ENCODE results near the gene DIP2B.

DIP2B gene

GRCh38 chr12:50579757-50580267 is 75.0 kb downstream of the DIP2B start:
- DNase-seq = no peak

DNA sequence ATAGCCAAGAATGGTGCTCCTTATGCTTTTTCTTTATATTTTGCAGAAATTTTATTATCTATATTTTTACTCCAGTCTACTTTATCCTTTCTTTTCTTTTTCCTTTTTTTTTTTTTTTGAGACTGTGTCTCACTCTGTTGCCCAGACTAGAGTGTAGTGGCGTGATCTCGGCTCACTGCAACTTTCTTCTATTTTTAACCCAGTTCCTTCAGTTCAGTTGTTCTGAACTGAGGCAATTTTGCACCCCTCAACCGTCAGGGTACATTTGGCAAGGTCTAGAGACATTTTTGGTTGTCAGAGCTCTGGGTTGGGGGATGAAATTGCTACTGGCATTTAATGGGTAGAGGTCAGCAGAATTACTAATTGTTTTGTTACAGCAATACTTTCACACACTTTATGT is 75.7 kb downstream of the DIP2B start:
- no peak for DNase-seq

- no peak for DNase-seq
Measured at GRCh38 chr12:50581226-50582184, 76.7 kb downstream of the DIP2B start.

DNA sequence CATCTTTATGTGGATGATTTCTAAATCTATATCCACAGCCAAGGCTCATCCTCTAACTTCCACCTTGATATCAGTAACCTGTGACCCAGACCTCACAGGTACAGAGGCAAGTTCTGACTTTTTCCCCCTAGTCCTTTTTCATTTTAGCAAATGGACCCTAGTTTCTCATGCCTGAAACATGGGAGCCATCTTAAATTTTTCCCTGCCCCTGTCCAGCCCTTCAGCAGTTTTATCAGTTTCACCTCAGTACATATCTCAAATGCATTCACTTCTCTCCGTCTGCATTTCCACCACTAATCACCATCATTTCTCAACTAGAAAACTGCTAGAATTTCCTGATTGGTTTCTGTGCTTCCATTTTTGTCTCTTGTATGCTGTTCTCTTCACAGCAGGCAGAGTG is 79.3 kb downstream of the DIP2B start:
- DNase-seq = no peak

DNA sequence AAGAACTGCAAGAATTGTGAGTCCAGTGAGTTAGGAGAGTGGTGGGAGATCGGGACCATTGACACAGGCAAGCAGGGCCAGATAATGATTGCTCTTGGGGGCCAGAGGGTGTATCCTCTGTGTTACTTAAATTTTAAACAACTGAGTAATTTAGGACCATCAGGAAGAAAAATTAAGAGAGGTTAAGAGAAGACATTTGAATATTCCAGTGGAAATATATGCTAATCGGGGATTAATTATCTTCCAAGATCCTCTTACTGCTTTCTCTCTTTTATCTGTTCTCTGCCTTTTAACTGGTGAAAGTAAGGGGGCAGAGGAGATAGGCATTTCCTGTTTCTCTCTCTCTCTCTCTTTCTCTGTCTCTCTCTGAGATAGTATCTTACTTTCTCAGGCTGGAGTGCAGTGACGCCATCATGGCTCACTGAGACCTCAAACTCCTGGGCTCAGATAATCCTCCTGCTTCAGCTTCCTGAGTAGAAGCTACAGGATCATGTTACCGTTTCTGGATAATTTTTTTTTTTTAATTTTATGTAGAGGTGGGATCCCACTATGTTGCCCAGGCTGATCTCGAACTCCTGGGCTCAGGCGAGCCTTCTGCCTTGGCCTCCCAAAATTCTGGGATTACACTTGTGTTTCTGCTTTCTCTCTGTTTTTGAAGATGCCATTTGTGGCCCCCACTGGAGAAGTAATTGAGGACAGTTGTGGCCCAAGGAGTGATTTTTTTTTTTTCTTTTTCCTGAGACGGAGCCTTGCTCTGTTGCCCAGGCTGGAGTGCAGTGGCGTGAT is 85.1 kb downstream of the DIP2B start:
- DNase-seq = no peak

GRCh38 chr12:50590869-50591268 is 86.1 kb downstream of the DIP2B start:
- no peak for DNase-seq

DNA sequence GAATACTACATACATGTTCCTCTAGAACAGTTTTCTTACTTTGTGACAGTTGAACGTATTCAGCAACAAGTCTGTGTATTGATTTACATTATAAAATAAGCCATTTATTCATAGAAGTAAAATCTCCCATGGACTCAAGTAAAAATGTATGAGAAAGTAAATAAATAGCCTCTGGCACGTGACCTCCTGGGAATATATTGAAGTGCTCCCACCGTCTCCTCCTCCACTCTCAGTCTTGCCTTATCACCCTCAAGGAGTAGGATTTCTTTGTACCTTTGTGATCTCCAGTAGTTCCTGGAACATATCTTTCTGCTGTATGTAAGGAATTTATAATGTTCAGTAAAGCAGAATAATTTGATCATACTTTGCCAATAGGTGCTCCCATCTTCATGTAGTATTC is 90.9 kb downstream of the DIP2B start:
- no peak for DNase-seq

DNA sequence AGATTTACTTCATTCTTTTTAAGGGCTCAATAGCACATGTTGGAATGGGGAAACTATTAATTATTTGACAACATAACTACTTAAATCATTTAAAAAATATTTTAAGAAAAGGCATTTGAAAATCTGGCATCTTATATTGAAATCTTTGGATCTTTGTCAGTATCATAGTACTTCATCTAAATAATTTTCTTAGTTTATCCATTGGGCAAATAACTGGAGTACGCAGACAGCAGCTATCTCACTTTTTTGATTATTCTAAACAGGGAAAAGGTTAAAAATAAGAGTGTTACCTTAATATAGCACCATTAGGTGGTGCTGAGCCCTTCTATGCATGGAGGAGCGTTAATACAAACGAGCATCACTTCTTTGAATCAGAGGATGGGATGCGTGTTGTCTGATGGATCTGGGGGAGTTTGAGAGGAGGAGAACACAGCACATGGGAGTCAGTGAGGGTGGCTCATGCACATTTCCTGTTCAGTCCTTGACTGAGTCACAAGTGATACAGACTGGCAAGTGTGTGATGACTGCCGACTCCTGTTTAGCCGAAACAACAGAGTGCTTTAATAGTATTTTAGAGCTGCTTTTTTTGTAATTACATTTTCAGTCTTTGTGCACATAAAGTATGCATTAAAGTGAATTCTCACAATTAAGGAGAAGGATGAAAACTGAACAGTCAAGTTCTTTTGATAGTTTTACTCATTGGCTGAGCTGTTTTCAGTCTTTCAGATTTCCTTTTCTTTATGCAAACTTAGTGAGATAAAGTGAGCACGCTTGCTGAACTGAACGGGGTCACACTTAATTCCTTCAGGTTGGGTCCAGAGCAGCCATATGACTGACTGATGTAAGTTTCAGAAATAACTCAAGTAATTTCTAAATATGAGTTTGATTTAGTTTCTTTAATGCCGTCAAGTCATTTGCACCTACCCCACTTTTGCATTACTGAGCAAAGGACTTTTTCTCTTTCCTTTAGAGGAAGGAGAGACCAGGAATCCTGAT is 92.7 kb downstream of the DIP2B start:
- no peak for DNase-seq

DNA sequence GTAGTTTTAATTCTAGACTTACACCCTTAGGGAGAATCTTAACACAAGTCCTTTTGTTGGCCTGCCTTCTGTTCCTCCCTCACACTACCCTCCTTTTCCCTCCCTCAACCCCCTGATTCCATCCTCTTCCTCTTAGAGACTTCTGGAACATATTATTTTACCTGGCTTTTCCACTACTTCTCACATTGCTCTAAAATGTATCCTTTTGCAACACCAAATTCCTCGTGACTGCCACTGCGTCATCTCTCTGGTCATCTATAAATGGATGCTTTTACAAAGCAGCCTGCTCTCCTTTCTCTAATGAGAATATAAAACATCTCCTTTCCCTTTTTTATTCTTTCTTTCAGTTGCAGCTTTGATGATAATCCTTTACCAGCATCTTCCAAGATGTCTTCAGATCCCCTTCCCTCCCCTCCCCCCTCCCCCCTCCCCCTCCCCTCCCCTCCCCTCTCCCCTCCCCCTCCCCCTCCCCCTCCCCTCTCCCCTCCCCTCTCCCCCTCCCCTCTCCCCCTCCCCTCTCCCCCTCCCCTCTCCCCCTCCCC is 93.6 kb downstream of the DIP2B start:
- DNase-seq = no peak

DNA sequence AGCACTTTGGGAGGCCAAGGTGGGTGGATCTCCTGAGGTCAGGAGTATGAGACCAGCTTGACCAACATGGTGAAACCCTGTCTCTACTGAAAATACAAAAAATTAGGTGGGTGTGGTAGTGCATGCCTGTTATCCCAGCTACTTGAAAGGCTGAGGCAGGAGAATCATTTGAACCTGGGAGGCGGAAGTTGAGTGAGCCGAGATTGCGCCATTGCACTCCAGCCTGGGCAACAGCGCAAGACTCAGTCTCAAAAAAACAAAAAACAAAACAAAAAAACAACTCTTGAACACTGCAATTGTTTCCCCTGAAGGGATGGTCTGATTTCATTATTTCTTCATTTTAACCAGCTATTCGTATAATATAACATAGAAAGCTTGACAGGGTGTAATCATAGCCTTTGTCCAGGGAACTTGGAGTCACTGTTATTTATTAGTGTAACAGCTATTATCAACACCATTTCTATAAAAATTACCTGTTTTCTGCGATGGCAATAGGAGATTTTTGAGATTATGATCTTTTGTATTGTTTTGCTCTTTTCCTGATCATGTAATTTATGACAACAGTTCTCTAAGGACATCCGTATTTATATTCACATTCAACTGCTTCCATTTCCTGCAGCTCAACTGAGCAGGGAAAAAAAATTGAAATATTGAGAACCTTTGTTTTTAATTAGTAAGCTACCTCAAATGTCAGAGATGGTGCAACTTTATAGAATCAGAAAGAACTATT is 94.7 kb downstream of the DIP2B start:
- no peak for DNase-seq

- DNase-seq = no peak
Measured at GRCh38 chr12:50600364-50600763, 95.6 kb downstream of the DIP2B start.

GRCh38 chr12:50603817-50604639 is 99.2 kb downstream of the DIP2B start:
- DNase-seq = no peak

- DNase-seq = no peak
Measured at GRCh38 chr12:50604640-50604920, 99.8 kb downstream of the DIP2B start.

- DNase-seq = no peak
Measured at GRCh38 chr12:50606675-50607375, 102.0 kb downstream of the DIP2B start.

GRCh38 chr12:50609292-50609874 is 104.6 kb downstream of the DIP2B start:
- no peak for DNase-seq

DNA sequence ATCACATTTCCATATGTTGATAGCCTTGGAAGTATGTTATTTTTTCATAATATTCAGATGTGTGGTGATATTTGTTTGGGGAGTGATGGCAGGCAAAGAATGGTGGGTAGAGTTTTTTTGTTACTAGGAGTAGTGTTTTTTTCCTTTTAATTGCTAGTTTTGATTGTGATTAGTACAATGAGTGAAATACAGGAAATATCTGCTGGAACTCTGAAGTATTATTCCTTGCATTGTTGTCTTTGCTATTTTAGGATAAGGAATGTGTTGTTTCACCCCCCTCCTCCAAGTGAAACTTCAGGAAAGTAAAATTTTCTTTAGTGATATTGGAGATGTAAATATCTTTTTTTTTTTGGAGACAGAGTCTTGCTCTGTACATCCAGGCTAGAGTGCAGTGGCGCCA is 105.4 kb downstream of the DIP2B start:
- no peak for DNase-seq

DNA sequence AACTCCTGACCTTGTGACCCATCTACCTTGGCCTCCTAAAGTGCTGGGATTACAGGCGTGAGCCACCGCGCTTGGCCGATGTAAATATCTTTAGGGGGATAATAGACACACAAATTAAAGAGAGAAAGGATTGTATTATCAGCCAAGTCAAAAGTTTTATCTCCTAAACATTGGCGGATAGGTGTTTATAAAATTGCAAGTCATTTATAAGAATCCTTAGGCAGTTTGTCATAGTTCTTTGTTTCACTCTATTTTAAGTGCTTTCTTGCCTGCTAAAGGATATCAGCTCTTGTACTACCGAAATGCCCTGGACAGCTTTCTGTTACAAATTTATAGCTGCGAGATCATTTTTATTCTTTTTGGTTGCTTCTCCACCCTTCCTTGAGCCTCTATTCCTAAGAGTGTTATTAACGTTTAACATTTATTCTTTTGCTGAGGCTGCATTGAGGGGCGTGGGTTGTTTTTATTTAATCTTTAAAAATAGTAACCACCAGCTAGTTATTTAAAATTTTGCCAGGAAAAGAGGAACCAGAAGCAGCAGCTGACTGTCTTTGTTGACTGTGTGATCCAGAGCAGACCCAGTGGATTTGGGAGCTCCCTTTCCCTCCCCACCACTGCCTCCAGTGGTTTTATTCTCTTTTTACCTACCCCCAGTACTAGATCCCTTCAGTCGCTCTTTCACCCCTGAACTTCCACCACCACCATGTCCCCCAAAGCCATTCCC is 106.4 kb downstream of the DIP2B start:
- DNase-seq = no peak

DNA sequence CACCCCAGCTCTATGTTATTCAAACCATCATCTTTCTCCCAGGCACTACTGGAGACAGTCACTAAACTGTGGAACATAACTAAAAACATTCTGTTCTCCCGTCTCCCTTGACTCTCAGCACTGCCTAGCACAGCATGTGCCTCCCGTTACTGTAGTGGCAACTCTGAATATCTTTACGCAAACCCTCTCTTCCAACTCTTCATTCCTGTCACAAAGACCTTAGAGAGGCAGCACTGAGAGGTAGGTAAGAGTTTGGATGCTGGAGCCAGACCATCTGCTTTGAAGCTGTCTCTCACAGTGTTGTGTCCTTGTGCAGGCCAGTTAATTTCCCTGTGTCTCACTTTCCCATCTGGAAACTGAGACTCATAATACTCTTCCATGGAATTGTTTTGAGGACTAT is 108.1 kb downstream of the DIP2B start:
- DNase-seq = no peak

DNA sequence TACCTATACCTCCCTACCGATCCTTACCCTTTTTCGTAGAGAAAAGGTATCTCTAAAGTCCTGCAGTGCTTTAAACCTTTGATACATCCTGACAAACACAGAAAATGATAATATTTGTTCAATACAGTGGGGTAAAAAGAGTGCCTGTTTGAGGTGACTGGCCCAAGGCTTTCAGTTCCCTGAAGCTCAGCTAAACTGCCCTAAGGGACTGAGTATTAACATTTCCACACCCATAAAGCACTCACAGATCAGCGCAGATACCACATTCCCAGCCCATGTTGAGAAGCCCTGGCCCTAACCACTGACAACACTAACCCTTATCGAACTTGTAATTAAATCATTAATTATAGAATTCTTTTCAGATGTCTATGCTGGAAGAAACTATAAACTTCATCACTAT is 108.7 kb downstream of the DIP2B start:
- DNase-seq = no peak
